ENCODE data around the gene PANK4.

DNA sequence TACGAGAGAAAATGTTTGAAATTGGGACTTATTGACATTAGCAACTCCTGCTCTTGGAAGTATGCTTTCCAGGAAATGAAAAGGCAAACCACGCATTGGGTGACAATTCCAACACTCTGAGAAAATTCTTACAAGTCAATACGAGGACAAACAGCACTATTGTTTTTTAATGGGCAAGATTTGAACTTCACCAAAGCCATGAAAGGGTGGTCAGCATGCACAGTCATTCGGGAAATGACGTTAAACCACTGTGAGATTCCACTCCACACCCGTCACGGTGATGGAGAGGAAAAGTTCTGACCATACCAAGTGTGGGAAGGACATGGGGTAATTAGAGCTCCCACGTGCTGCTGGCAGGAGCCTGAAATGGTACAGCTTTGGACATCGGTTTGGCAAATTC is 48.0 kb upstream of the PANK4 start:
- no peak for TF ChIP-seq POLR2A (IDR thresholded peaks at IDR 0.05)
- TF ChIP-seq, protein P1, sequence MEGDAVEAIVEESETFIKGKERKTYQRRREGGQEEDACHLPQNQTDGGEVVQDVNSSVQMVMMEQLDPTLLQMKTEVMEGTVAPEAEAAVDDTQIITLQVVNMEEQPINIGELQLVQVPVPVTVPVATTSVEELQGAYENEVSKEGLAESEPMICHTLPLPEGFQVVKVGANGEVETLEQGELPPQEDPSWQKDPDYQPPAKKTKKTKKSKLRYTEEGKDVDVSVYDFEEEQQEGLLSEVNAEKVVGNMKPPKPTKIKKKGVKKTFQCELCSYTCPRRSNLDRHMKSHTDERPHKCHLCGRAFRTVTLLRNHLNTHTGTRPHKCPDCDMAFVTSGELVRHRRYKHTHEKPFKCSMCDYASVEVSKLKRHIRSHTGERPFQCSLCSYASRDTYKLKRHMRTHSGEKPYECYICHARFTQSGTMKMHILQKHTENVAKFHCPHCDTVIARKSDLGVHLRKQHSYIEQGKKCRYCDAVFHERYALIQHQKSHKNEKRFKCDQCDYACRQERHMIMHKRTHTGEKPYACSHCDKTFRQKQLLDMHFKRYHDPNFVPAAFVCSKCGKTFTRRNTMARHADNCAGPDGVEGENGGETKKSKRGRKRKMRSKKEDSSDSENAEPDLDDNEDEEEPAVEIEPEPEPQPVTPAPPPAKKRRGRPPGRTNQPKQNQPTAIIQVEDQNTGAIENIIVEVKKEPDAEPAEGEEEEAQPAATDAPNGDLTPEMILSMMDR (IDR thresholded peaks at IDR 0.05), result no peak
